22Rv1 (cell line): ENCODE measurements around the gene GALT.

Source experiments
- H3K27ac ChIP-seq: fragments of 450-650 bp; 2 replicates; pipeline ENCODE4 v1.5.1; 2017
- CTCF ChIP-seq: fragments of 450-650 bp; IDR thresholded peaks from 2 replicates; pipeline ENCODE4 v1.5.1; 2017; ENCODE audit warnings: mild to moderate bottlenecking
- ZFX ChIP-seq: fragments of 450-650 bp; IDR thresholded peaks from 2 replicates; pipeline ENCODE4 v1.6.1; 2017; ENCODE audit warnings: antibody characterized with exemption, borderline replicate concordance

Gene GALT

GRCh38 chr9:34663303-34663605 lies 16.8 kb downstream of the GALT start:
- TF ChIP-seq ZFX = no peak
- TF ChIP-seq CTCF = no peak
- no peak overlapping the region; the same call in 1 of the 2 replicates for H3K27ac ChIP-seq

GRCh38 chr9:34664281-34665066 lies 18.0 kb downstream of the GALT start:
- TF ChIP-seq ZFX (no peak), CTCF (peak; percentile 100)
- peak overlapping the region; percentile 86 for H3K27ac ChIP-seq

- TF ChIP-seq CTCF = no peak
- no peak for TF ChIP-seq ZFX
These were observed 18.5 kb downstream of the GALT start for GRCh38 chr9:34665067-34665380.

GRCh38 chr9:34665381-34666250 lies 19.1 kb downstream of the GALT start:
- no peak for TF ChIP-seq ZFX
- TF ChIP-seq CTCF = no peak
- H3K27ac ChIP-seq = peak overlapping the region; percentile 86

More at GRCh38 chr9:34665067-34665380, 18.5 kb downstream of the GALT start:
- H3K27ac ChIP-seq = peak overlapping the region; percentile 86

- H3K27ac ChIP-seq = no peak overlapping the region
- TF ChIP-seq ZFX (no peak), CTCF (no peak)
These were observed 23.5 kb downstream of the GALT start for GRCh38 chr9:34669809-34670562.

GRCh38 chr9:34671307-34671706 lies 24.8 kb downstream of the GALT start:
- no peak overlapping the region for H3K27ac ChIP-seq
- TF ChIP-seq CTCF = no peak
- no peak for TF ChIP-seq ZFX
